Astrocyte (in vitro differentiated cells and primary cell): ENCODE results near the gene BCR. TPM values are rescaled to one million over a fixed set of nuclear protein-coding genes. Genes with fewer than 3 reads are reported as not detected.
A peak's percentile ranks its signal among the peaks of the same experiment; 100 is the strongest.

ENCODE experiments used
- DNase-seq: peaks from one replicate; pipeline ENCODE4 v3.0.0-alpha.2; 2010; ENCODE audit warnings: low read depth
- FAIRE-seq: peaks from 2 replicates; lab custom pipeline; 2011; peaks lifted over from hg19 to GRCh38; lab: Jason Lieb, UNC
- H2AFZ ChIP-seq: 2 replicates; pipeline ENCODE4 v1.6.0; 2012; ENCODE audit warnings: low read depth, low read length, inconsistent platforms
- H3K27ac ChIP-seq: 2 replicates; pipeline ENCODE4 v1.5.1; 2011; ENCODE audit warnings: low read depth, low read length, inconsistent platforms
- H3K27me3 ChIP-seq: 2 replicates; pipeline ENCODE4 v1.6.0; 2011; ENCODE audit warnings: low read length, inconsistent platforms; ENCODE audit not compliant: insufficient read depth
- H3K36me3 ChIP-seq: 2 replicates; pipeline ENCODE4 v1.5.1; 2011; ENCODE audit warnings: low read length, inconsistent platforms; ENCODE audit not compliant: insufficient read depth
- H3K4me1 ChIP-seq: 2 replicates; pipeline ENCODE4 v1.5.1; 2011; ENCODE audit warnings: low read length, inconsistent platforms; ENCODE audit not compliant: insufficient read depth
- H3K4me2 ChIP-seq: 2 replicates; pipeline ENCODE4 v1.6.0; 2012; ENCODE audit warnings: low read length, inconsistent platforms
- H3K4me3 ChIP-seq: 2 replicates; pipeline ENCODE4 v1.5.1; 2011; ENCODE audit warnings: low read depth, mild to moderate bottlenecking, low read length, inconsistent platforms; ENCODE audit not compliant: insufficient read depth
- H3K79me2 ChIP-seq: 2 replicates; pipeline ENCODE4 v1.6.0; 2012; ENCODE audit warnings: mild to moderate bottlenecking, low read length, inconsistent platforms; ENCODE audit not compliant: insufficient read depth
- H3K9ac ChIP-seq: 2 replicates; pipeline ENCODE4 v1.6.0; 2012; ENCODE audit warnings: mild to moderate bottlenecking, low read length, inconsistent platforms
- H3K9me3 ChIP-seq: 2 replicates; pipeline ENCODE4 v1.5.1; 2012; ENCODE audit warnings: low read depth, mild to moderate bottlenecking, low read length, inconsistent platforms; ENCODE audit not compliant: insufficient read depth
- H4K20me1 ChIP-seq: 2 replicates; pipeline ENCODE4 v1.6.0; 2012; ENCODE audit warnings: low read length, inconsistent platforms; ENCODE audit not compliant: insufficient read depth
- H3K27ac Mint-ChIP-seq: one replicate; pipeline ENCODE4 v1.8.0; 2021; ENCODE audit warnings: mild to moderate bottlenecking, mixed read lengths; ENCODE audit not compliant: unreplicated experiment
- H3K27me3 Mint-ChIP-seq: one replicate; pipeline ENCODE4 v1.8.0; 2021; ENCODE audit warnings: low read depth, mixed read lengths; ENCODE audit not compliant: unreplicated experiment
- H3K36me3 Mint-ChIP-seq: one replicate; pipeline ENCODE4 v1.8.0; 2021; ENCODE audit warnings: low read depth, mixed read lengths; ENCODE audit not compliant: unreplicated experiment
- H3K4me1 Mint-ChIP-seq: one replicate; pipeline ENCODE4 v1.8.0; 2021; ENCODE audit warnings: low read depth, mixed read lengths; ENCODE audit not compliant: unreplicated experiment
- H3K4me3 Mint-ChIP-seq: one replicate; pipeline ENCODE4 v1.8.0; 2021; ENCODE audit warnings: mild to moderate bottlenecking, moderate library complexity, mixed read lengths; ENCODE audit not compliant: unreplicated experiment
- H3K9me3 Mint-ChIP-seq: one replicate; pipeline ENCODE4 v1.8.0; 2021; ENCODE audit warnings: mild to moderate bottlenecking, mixed read lengths; ENCODE audit not compliant: unreplicated experiment
- EZH2 ChIP-seq: IDR thresholded peaks from 2 replicates; pipeline ENCODE4 v1.6.1; 2012; ENCODE audit warnings: mild to moderate bottlenecking, low read length, inconsistent platforms; ENCODE audit not compliant: insufficient read depth
- total RNA-seq: library from RNA; stranded (reverse); gene quantifications from 2 replicates; pipeline ENCODE4 v1.2.1, GENCODE V29; 2021
- TF ChIP-seq, protein P1 (sequence below): IDR thresholded peaks from 2 replicates; pipeline ENCODE4 v1.5.1; 2011; ENCODE audit warnings: low read depth, mild to moderate bottlenecking, inconsistent platforms, low read length, moderate library complexity; ENCODE audit not compliant: insufficient read depth

BCR gene
- total RNA-seq, 1 donor from 2014 or later = 48.9 TPM

- no peak for TF ChIP-seq EZH2
- TF ChIP-seq, protein P1, sequence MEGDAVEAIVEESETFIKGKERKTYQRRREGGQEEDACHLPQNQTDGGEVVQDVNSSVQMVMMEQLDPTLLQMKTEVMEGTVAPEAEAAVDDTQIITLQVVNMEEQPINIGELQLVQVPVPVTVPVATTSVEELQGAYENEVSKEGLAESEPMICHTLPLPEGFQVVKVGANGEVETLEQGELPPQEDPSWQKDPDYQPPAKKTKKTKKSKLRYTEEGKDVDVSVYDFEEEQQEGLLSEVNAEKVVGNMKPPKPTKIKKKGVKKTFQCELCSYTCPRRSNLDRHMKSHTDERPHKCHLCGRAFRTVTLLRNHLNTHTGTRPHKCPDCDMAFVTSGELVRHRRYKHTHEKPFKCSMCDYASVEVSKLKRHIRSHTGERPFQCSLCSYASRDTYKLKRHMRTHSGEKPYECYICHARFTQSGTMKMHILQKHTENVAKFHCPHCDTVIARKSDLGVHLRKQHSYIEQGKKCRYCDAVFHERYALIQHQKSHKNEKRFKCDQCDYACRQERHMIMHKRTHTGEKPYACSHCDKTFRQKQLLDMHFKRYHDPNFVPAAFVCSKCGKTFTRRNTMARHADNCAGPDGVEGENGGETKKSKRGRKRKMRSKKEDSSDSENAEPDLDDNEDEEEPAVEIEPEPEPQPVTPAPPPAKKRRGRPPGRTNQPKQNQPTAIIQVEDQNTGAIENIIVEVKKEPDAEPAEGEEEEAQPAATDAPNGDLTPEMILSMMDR = no peak
- Mint-ChIP-seq H3K27ac (no peak overlapping the region), H3K27me3 (no peaks in the 10 kb centered on the region), H3K36me3 (peaks cover 19% of the 10 kb centered on the region), H3K4me3 (peak overlapping the region; percentile 83), H3K9me3 (peaks cover 12% of the 10 kb centered on the region), H3K4me1 (peaks cover 24% of the 10 kb centered on the region)
- Histone ChIP-seq H3K4me2 (peak overlapping the region; percentile 86), H3K27me3 (no peaks in the 10 kb centered on the region), H3K9ac (peak overlapping the region; percentile 62), H3K4me1 (peaks cover 38% of the 10 kb centered on the region), H3K27ac (no peak overlapping the region), H2AFZ (peak overlapping the region; percentile 64), H3K9me3 (peaks cover 6% of the 10 kb centered on the region), H4K20me1 (peaks cover 48% of the 10 kb centered on the region), H3K4me3 (peak overlapping the region; percentile 68), H3K79me2 (peaks cover 49% of the 10 kb centered on the region), H3K36me3 (no peaks in the 10 kb centered on the region)
- no peak for DNase-seq
- no peak for FAIRE-seq
Observed at GRCh38 chr22:23180893-23181720, 798 bp downstream of the BCR start.

DNA sequence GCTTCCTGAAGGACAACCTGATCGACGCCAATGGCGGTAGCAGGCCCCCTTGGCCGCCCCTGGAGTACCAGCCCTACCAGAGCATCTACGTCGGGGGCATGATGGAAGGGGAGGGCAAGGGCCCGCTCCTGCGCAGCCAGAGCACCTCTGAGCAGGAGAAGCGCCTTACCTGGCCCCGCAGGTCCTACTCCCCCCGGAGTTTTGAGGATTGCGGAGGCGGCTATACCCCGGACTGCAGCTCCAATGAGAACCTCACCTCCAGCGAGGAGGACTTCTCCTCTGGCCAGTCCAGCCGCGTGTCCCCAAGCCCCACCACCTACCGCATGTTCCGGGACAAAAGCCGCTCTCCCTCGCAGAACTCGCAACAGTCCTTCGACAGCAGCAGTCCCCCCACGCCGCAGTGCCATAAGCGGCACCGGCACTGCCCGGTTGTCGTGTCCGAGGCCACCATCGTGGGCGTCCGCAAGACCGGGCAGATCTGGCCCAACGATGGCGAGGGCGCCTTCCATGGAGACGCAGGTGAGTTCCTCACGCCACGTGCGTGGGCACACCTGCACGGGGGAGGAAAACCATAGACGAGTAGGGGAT is 1.5 kb downstream of the BCR start:
- Histone ChIP-seq H3K9ac (peak overlapping the region; percentile 20), H3K4me3 (peak overlapping the region; percentile 68), H4K20me1 (peaks cover 55% of the 10 kb centered on the region), H3K79me2 (peaks cover 56% of the 10 kb centered on the region), H3K9me3 (peaks cover under 1% of the 10 kb centered on the region), H3K27me3 (no peaks in the 10 kb centered on the region), H3K4me2 (peak overlapping the region; percentile 86), H3K4me1 (peaks cover 38% of the 10 kb centered on the region), H3K27ac (no peak overlapping the region), H3K36me3 (no peaks in the 10 kb centered on the region), H2AFZ (peak overlapping the region; percentile 32)
- peaks cover 13% of the 10 kb centered on the region for H3K36me3 Mint-ChIP-seq
- H3K27me3 Mint-ChIP-seq = no peaks in the 10 kb centered on the region
- H3K4me3 Mint-ChIP-seq = peak overlapping the region; percentile 83
- TF ChIP-seq, protein P1 = no peak
- TF ChIP-seq EZH2 = no peak
- H3K4me1 Mint-ChIP-seq = peaks cover 24% of the 10 kb centered on the region
- FAIRE-seq = no peak
- no peak overlapping the region for H3K27ac Mint-ChIP-seq
- no peak for DNase-seq
- H3K9me3 Mint-ChIP-seq = peaks cover 6% of the 10 kb centered on the region
